ENCODE data around the gene ZDHHC18. TPM values are rescaled to one million over a fixed set of nuclear protein-coding genes. Genes with fewer than 3 reads are reported as not detected.

Gene ZDHHC18
- total RNA-seq, 1 experiment from 2014 or later: 33.1 TPM

GRCh38 chr1:26814377-26814776 lies 12.1 kb upstream of the ZDHHC18 start:
- Mint-ChIP-seq H3K4me1 (no peaks in the 10 kb centered on the region), H3K36me3 (ENCODE audit: insufficient read depth in 1 of 3, low read depth in 3 of 3) (peaks cover 0 to 5% (median 3%) of the 10 kb centered on the region in 3 experiments; a peak in 4 of 7 replicates)
- H3K9me3 ChIP-seq (ENCODE audit: control insufficient read depth, low read depth, low read length): no peaks in the 10 kb centered on the region

More at GRCh38 chr1:26814377-26814776, 12.1 kb upstream of the ZDHHC18 start:
- no peak overlapping the region for H3K9ac ChIP-seq (ENCODE audit: extremely low read depth, insufficient read length, low read length)
- H3K79me2 ChIP-seq (ENCODE audit: insufficient read depth, low read length): no peaks in the 10 kb centered on the region
- H3K23me2 ChIP-seq (ENCODE audit: insufficient read length, low read depth, low read length, poor library complexity, severe bottlenecking): no peaks in the 10 kb centered on the region
- H3K27me3 ChIP-seq (ENCODE audit: insufficient read depth, low read length): no peaks in the 10 kb centered on the region
- no peak overlapping the region for H2BK5ac ChIP-seq (ENCODE audit: insufficient read length, low read length)
- no peak overlapping the region for H4K5ac ChIP-seq (ENCODE audit: insufficient read length, low read depth, low read length)
- no CpG with 5 or more reads among the region's 2 CpGs for WGBS (ENCODE audit: extremely low coverage, insufficient read length, low lambda C conversion rate)
- Mint-ChIP-seq H3K4me3 (no peak overlapping the region), H3K27ac (no peak overlapping the region), H3K9me3 (peaks cover 8 to 10% of the 10 kb centered on the region in 2 experiments), H3K27me3 (ENCODE audit: low read depth) (peaks cover 6% of the 10 kb centered on the region)
- H2BK20ac ChIP-seq (ENCODE audit: low read depth, low read length, poor library complexity, severe bottlenecking): no peak overlapping the region
- no peak overlapping the region for H2BK15ac ChIP-seq (ENCODE audit: low read depth, low read length)
- no peak overlapping the region for H3K18ac ChIP-seq (ENCODE audit: insufficient read length, low read depth, low read length)
- H3K4me1 ChIP-seq (ENCODE audit: insufficient read depth, low read length): no peaks in the 10 kb centered on the region
- DNase-seq: no peak
- no peaks in the 10 kb centered on the region for H4K20me1 ChIP-seq (ENCODE audit: control insufficient read depth, insufficient read depth, insufficient read length)
- H3K27ac ChIP-seq (ENCODE audit: insufficient read length, low read depth, low read length): no peak overlapping the region
- H2AK5ac ChIP-seq (ENCODE audit: insufficient read length, low read length): no peak overlapping the region
- H3K23ac ChIP-seq (ENCODE audit: insufficient read length, low read depth, low read length): no peak overlapping the region
- no peak overlapping the region for H4K8ac ChIP-seq (replicated peaks; ENCODE audit: insufficient read length, low read depth, low read length)
- H2BK120ac ChIP-seq (ENCODE audit: low read depth, low read length, poor library complexity, severe bottlenecking): no peak overlapping the region
- H3T11ph ChIP-seq (ENCODE audit: low read length): no peak overlapping the region
- no peak overlapping the region for H3K4me2 ChIP-seq (ENCODE audit: insufficient read depth, insufficient read length, low read length)
- H2AFZ ChIP-seq (ENCODE audit: low read length): no peak overlapping the region
- no peak for TF ChIP-seq CTCF (conservative IDR thresholded peaks at IDR 0.05)
- H3K56ac ChIP-seq (ENCODE audit: insufficient read length, low read depth, low read length): no peak overlapping the region
- no peak overlapping the region for H3K14ac ChIP-seq (ENCODE audit: insufficient read depth, low read length)
- H3K4ac ChIP-seq (ENCODE audit: low read depth, low read length): no peak overlapping the region
- H4K91ac ChIP-seq (ENCODE audit: insufficient read length, low read depth, low read length): no peak overlapping the region
- H3K79me1 ChIP-seq (ENCODE audit: insufficient read depth, low read depth, low read length, poor library complexity, severe bottlenecking): no peaks in the 10 kb centered on the region
- H2BK12ac ChIP-seq (ENCODE audit: insufficient read length, low read depth, low read length): no peak overlapping the region
